Measurements from ENCODE around the gene KTI12.

The KTI12 gene

GRCh38 chr1:51986718-51987117 is 46.9 kb downstream of the KTI12 start:
- Histone ChIP-seq H3K4me1 (ENCODE audit: insufficient read depth, low read length) (peaks cover 10% of the 10 kb centered on the region; the same call in 1 of the 2 replicates), H3K36me3 (ENCODE audit: insufficient read depth, low read length) (no peaks in the 10 kb centered on the region), H3K9ac (ENCODE audit: low read depth, low read length) (no peak overlapping the region), H3K9me3 (ENCODE audit: control insufficient read depth, insufficient read depth, low read length) (no peaks in the 10 kb centered on the region)

- peaks cover 8% of the 10 kb centered on the region; the same call in 1 of the 2 replicates for H3K36me3 ChIP-seq (ENCODE audit: insufficient read depth, low read length)
- H3K4me1 ChIP-seq (ENCODE audit: insufficient read depth, low read length), result peaks cover 5% of the 10 kb centered on the region; the same call in 1 of the 2 replicates
- no peak overlapping the region for H3K9ac ChIP-seq (ENCODE audit: low read depth, low read length)
- H3K9me3 ChIP-seq (ENCODE audit: control insufficient read depth, insufficient read depth, low read length), result no peaks in the 10 kb centered on the region
These were observed 51.4 kb downstream of the KTI12 start for GRCh38 chr1:51982161-51982560.

All from ES-I3 (cell line).